Stimulated activated CD4-positive, alpha-beta T cell treated with anti-CD3 and anti-CD28 coated beads, Interleukin-12 subunit alpha, Interleukin-12 subunit beta, amount 100 ng/mL, for 24 hours (primary cell): Measurements from ENCODE around the gene PREP.

Experiments used
- DNase-seq, 2 experiments: peaks; one replicate each; pipeline ENCODE4 v3.0.0-alpha.2; 2020; ENCODE audit warnings: low read depth in 2 of 2

The PREP gene

GRCh38 chr6:105310371-105310770 is 92.5 kb downstream of the PREP start:
- DNase-seq, result no peak

GRCh38 chr6:105308840-105309239 is 94.0 kb downstream of the PREP start:
- no peak for DNase-seq

- DNase-seq, result no peak
Observed at GRCh38 chr6:105305521-105305920, 97.4 kb downstream of the PREP start.

- DNase-seq, result no peak
Observed at GRCh38 chr6:105304825-105305224, 98.1 kb downstream of the PREP start.

- DNase-seq, result no peak
Observed at GRCh38 chr6:105304366-105304765, 98.5 kb downstream of the PREP start.

GRCh38 chr6:105302617-105303128 is 100.2 kb downstream of the PREP start:
- DNase-seq, result no peak

GRCh38 chr6:105301756-105302616 is 100.9 kb downstream of the PREP start:
- DNase-seq, result no peak

GRCh38 chr6:105301072-105301503 is 101.8 kb downstream of the PREP start:
- no peak for DNase-seq

GRCh38 chr6:105300090-105300489 is 102.8 kb downstream of the PREP start:
- DNase-seq, result no peak

GRCh38 chr6:105294129-105294528 is 108.8 kb downstream of the PREP start:
- no peak for DNase-seq

- DNase-seq, result no peak
Observed at GRCh38 chr6:105292689-105293339, 110.1 kb downstream of the PREP start.

- no peak for DNase-seq
Observed at GRCh38 chr6:105291525-105291924, 111.4 kb downstream of the PREP start.

GRCh38 chr6:105282631-105283585 is 120.0 kb downstream of the PREP start:
- no peak for DNase-seq

- DNase-seq, result no peak
Observed at GRCh38 chr6:105280033-105280432, 122.8 kb downstream of the PREP start.

GRCh38 chr6:105279463-105279862 is 123.4 kb downstream of the PREP start:
- no peak for DNase-seq

- no peak for DNase-seq
Observed at GRCh38 chr6:105278813-105279212, 124.1 kb downstream of the PREP start.

- DNase-seq, result no peak
Observed at GRCh38 chr6:105278035-105278434, 124.8 kb downstream of the PREP start.

GRCh38 chr6:105276374-105276773 is 126.5 kb downstream of the PREP start:
- no peak for DNase-seq

GRCh38 chr6:105275542-105275941 is 127.3 kb downstream of the PREP start:
- no peak for DNase-seq

GRCh38 chr6:105274678-105275077 is 128.2 kb downstream of the PREP start:
- no peak for DNase-seq

GRCh38 chr6:105273589-105273988 is 129.3 kb downstream of the PREP start:
- DNase-seq, result no peak

- no peak for DNase-seq
Observed at GRCh38 chr6:105272786-105273185, 130.1 kb downstream of the PREP start.
